ENCODE data around the gene SLC2A5. TPM values are rescaled to one million over a fixed set of nuclear protein-coding genes. Genes with fewer than 3 reads are reported as not detected.

SLC2A5 gene
- total RNA-seq, 1 experiment from 2014 or later: 0.03 TPM

GRCh38 chr1:9061252-9061960 lies 8.0 kb downstream of the SLC2A5 start:
- no peaks in the 10 kb centered on the region for H3K27me3 ChIP-seq (ENCODE audit: control insufficient read depth, insufficient read depth, low read length)
- DNase-seq: no peak
- no peak overlapping the region for H3K4me3 ChIP-seq (ENCODE audit: insufficient read depth, low read depth, low read length)
- H3K36me3 ChIP-seq (replicated peaks; ENCODE audit: control insufficient read depth, insufficient read depth, low read length): no peaks in the 10 kb centered on the region

GRCh38 chr1:9059891-9060744 lies 9.3 kb downstream of the SLC2A5 start:
- Histone ChIP-seq H3K4me3 (ENCODE audit: insufficient read depth, low read depth, low read length) (no peak overlapping the region), H3K27me3 (ENCODE audit: control insufficient read depth, insufficient read depth, low read length) (no peaks in the 10 kb centered on the region), H3K36me3 (replicated peaks; ENCODE audit: control insufficient read depth, insufficient read depth, low read length) (no peaks in the 10 kb centered on the region)
- DNase-seq: no peak

DNA sequence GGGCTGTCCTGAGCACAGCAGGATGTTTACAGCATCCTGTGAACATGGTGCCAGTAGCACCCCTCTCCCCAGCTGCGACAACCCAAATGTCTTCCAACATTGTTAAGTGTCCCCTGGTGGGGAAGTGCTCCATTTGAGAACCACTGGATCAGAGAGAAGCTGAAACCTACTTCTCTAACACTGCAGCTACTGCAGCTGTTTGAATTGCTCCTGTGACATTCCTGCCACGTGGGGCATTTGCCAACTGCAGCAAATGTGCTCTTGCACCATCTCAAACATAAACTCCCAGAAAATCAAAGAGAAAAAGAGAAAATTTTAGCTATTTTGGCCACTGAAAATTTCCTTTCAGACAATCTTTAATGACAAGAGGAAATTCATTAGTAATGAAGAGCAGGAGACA lies 11.0 kb downstream of the SLC2A5 start:
- H3K36me3 ChIP-seq (replicated peaks; ENCODE audit: control insufficient read depth, insufficient read depth, low read length): no peaks in the 10 kb centered on the region
- DNase-seq: no peak
- no peak overlapping the region for H3K4me3 ChIP-seq (ENCODE audit: insufficient read depth, low read depth, low read length)
- no peaks in the 10 kb centered on the region for H3K27me3 ChIP-seq (ENCODE audit: control insufficient read depth, insufficient read depth, low read length)

DNA sequence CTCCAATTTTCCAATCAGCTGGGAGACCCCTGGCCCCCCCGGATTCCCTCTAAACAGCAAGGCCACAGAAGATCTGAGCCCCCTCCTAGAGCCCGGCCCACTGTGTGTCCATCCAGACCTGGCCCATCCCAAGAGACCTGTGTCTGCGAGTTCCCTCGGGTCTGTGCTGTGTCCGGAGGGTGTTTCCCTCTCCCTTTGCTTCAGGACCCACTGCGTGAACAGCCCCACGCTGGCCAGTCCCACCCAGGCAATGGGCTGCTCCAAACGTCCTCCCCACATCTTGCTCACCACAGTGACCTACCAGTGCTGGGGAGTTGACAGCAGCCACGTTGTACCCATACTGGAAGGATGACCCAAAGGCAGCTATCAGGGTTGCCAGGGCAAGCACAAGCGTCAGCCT lies 11.6 kb downstream of the SLC2A5 start:
- no peak for DNase-seq
- H3K4me3 ChIP-seq (ENCODE audit: insufficient read depth, low read depth, low read length): no peak overlapping the region
- H3K36me3 ChIP-seq (replicated peaks; ENCODE audit: control insufficient read depth, insufficient read depth, low read length): no peaks in the 10 kb centered on the region
- H3K27me3 ChIP-seq (ENCODE audit: control insufficient read depth, insufficient read depth, low read length): no peaks in the 10 kb centered on the region

DNA sequence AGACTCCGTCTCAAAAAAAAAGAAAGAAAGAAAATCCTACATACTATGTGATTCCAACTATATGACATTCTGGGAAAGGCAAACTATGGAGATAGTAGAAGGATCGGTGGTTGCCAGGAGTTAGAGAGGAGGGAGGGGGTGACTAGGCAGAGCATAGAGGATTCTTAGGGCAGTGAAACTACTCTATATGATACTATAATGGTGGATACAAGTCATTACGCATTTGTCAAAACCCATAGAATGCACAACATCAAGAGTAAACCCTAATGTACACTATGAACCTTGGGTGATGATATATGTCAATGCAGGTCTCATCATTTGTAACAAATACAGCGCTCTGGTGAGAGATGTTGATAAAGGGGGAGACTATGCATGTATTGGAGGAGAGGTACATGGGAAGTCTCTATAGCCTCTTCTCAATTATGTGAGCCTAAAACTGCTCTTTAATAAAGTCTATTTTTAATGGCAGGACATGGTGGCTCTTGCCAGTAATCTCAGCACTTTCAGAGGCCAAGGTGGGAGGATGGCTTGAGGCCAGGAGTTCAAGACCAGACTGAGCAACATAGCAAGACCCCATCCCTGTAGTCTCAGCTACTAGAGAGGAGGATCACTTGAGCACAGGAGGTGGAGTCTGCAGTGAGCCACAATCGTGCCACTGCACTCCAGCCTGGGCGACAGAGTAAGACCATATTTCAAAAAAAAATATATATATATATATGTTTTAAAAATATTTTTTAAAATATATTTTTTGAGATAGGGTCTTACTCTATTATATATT lies 17.0 kb downstream of the SLC2A5 start:
- H3K4me3 ChIP-seq (ENCODE audit: insufficient read depth, low read depth, low read length): no peak overlapping the region
- DNase-seq: no peak
- H3K36me3 ChIP-seq (replicated peaks; ENCODE audit: control insufficient read depth, insufficient read depth, low read length): no peaks in the 10 kb centered on the region
- no peaks in the 10 kb centered on the region for H3K27me3 ChIP-seq (ENCODE audit: control insufficient read depth, insufficient read depth, low read length)

DNA sequence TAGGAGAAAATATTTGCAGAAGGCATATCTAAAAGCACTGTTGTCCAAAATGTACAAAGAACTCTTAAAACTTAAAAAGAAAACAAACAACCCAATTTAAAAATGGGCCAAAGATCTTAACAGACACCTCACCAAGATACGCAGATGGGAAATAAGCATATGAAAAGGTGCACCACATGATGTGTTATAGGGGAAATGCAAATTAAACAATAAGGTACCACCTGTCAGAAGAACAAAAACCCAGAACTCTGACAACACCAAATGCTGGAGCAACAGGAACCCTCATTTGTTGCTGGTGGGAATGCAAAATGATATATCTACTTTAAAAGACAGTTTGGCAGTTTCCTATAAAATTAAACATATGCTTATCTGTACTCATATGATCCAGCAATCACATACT lies 18.1 kb downstream of the SLC2A5 start:
- no peak overlapping the region for H3K4me3 ChIP-seq (ENCODE audit: insufficient read depth, low read depth, low read length)
- H3K27me3 ChIP-seq (ENCODE audit: control insufficient read depth, insufficient read depth, low read length): no peaks in the 10 kb centered on the region
- no peaks in the 10 kb centered on the region for H3K36me3 ChIP-seq (replicated peaks; ENCODE audit: control insufficient read depth, insufficient read depth, low read length)
- no peak for DNase-seq

GRCh38 chr1:9050803-9051202 lies 18.6 kb downstream of the SLC2A5 start:
- Histone ChIP-seq H3K36me3 (replicated peaks; ENCODE audit: control insufficient read depth, insufficient read depth, low read length) (no peaks in the 10 kb centered on the region), H3K27me3 (ENCODE audit: control insufficient read depth, insufficient read depth, low read length) (no peaks in the 10 kb centered on the region), H3K4me3 (ENCODE audit: insufficient read depth, low read depth, low read length) (no peak overlapping the region)
- DNase-seq: no peak

- Histone ChIP-seq H3K36me3 (replicated peaks; ENCODE audit: control insufficient read depth, insufficient read depth, low read length) (no peaks in the 10 kb centered on the region), H3K27me3 (ENCODE audit: control insufficient read depth, insufficient read depth, low read length) (no peaks in the 10 kb centered on the region), H3K4me3 (ENCODE audit: insufficient read depth, low read depth, low read length) (no peak overlapping the region)
- no peak for DNase-seq
Measured at GRCh38 chr1:9048551-9048950, 20.9 kb downstream of the SLC2A5 start.

DNA sequence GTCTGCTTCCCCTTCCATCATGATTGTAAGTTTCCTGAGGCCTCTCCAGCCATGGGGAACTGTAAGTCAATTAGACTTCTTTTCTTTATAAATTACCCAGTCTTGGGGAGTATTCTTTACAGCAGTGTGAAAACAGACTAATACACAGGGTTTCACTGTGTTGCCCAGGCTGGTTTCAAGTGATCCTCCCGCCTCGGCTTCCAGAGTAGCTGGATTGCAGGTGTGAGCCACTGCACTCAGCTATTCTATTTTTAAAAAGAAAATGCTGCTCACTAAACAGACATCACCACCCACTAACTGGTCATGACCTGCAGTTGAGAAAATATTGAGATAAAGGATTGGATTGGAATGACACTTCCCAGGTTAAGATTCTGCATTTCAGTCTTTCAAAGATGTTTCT lies 22.4 kb downstream of the SLC2A5 start:
- H3K4me3 ChIP-seq (ENCODE audit: insufficient read depth, low read depth, low read length): no peak overlapping the region
- DNase-seq: no peak
- H3K27me3 ChIP-seq (ENCODE audit: control insufficient read depth, insufficient read depth, low read length): no peaks in the 10 kb centered on the region
- no peaks in the 10 kb centered on the region for H3K36me3 ChIP-seq (replicated peaks; ENCODE audit: control insufficient read depth, insufficient read depth, low read length)

GRCh38 chr1:9045861-9046510 lies 23.4 kb downstream of the SLC2A5 start:
- Histone ChIP-seq H3K36me3 (replicated peaks; ENCODE audit: control insufficient read depth, insufficient read depth, low read length) (no peaks in the 10 kb centered on the region), H3K27me3 (ENCODE audit: control insufficient read depth, insufficient read depth, low read length) (no peaks in the 10 kb centered on the region), H3K4me3 (ENCODE audit: insufficient read depth, low read depth, low read length) (no peak overlapping the region)
- no peak for DNase-seq

DNA sequence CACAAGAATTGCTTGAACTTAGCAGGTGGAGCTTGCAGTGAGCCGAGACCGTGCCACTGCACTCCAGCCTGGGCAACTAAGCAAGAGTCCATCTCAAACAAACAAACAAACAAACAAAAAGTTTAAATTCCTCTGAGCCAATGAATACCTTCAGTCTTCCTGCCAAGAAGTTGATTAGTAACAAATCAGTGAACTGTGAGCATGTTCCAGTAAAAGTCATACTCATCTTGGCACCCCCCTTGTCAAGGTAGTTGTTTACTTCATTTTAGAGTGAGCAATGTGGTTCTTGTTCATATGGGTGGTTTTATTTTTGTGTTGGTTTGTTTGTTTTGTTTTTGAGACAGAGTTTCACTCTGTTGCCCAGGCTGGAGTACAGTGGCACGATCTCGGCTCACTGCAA lies 25.2 kb downstream of the SLC2A5 start:
- H3K27me3 ChIP-seq (ENCODE audit: control insufficient read depth, insufficient read depth, low read length): no peaks in the 10 kb centered on the region
- H3K36me3 ChIP-seq (replicated peaks; ENCODE audit: control insufficient read depth, insufficient read depth, low read length): no peaks in the 10 kb centered on the region
- no peak for DNase-seq
- H3K4me3 ChIP-seq (ENCODE audit: insufficient read depth, low read depth, low read length): no peak overlapping the region

- no peak for DNase-seq
- H3K27me3 ChIP-seq (ENCODE audit: control insufficient read depth, insufficient read depth, low read length): no peaks in the 10 kb centered on the region
- no peaks in the 10 kb centered on the region for H3K36me3 ChIP-seq (replicated peaks; ENCODE audit: control insufficient read depth, insufficient read depth, low read length)
- H3K4me3 ChIP-seq (ENCODE audit: insufficient read depth, low read depth, low read length): no peak overlapping the region
Measured at GRCh38 chr1:9042272-9042671, 27.2 kb downstream of the SLC2A5 start.

GRCh38 chr1:9041116-9041779 lies 28.2 kb downstream of the SLC2A5 start:
- H3K36me3 ChIP-seq (replicated peaks; ENCODE audit: control insufficient read depth, insufficient read depth, low read length): no peaks in the 10 kb centered on the region
- H3K4me3 ChIP-seq (ENCODE audit: insufficient read depth, low read depth, low read length): no peak overlapping the region
- DNase-seq: no peak
- H3K27me3 ChIP-seq (ENCODE audit: control insufficient read depth, insufficient read depth, low read length): no peaks in the 10 kb centered on the region

GRCh38 chr1:9040659-9041030 lies 28.8 kb downstream of the SLC2A5 start:
- Histone ChIP-seq H3K27me3 (ENCODE audit: control insufficient read depth, insufficient read depth, low read length) (no peaks in the 10 kb centered on the region), H3K4me3 (ENCODE audit: insufficient read depth, low read depth, low read length) (no peak overlapping the region), H3K36me3 (replicated peaks; ENCODE audit: control insufficient read depth, insufficient read depth, low read length) (no peaks in the 10 kb centered on the region)
- DNase-seq: no peak
